GM21717 (cell line): ENCODE data around the gene TMC5.
"Not testable (repeated sequence)": the region's sequence is repeated elsewhere in the genome, so short reads cannot be mapped to it uniquely, and the experiment has no call there.

ENCODE experiments used
- ATAC-seq: cut with Tn5 transposase; IDR thresholded peaks from one replicate; pipeline ENCODE4 v1.9.1; 2021; ENCODE audit warnings: mild to moderate bottlenecking, moderate library complexity; ENCODE audit not compliant: unreplicated experiment

The TMC5 gene

GRCh38 chr16:19397373-19397772 is 20.3 kb upstream of the TMC5 start:
- ATAC-seq = not testable (repeated sequence)

- ATAC-seq = no peak
Measured at GRCh38 chr16:19400711-19401110, 17.0 kb upstream of the TMC5 start.

GRCh38 chr16:19406891-19407491 is 10.7 kb upstream of the TMC5 start:
- ATAC-seq = no peak

- no peak for ATAC-seq
Measured at GRCh38 chr16:19410435-19411171, 7.1 kb upstream of the TMC5 start.

- ATAC-seq = no peak
Measured at GRCh38 chr16:19411298-19411697, 6.4 kb upstream of the TMC5 start.

- ATAC-seq = not testable (repeated sequence)
Measured at GRCh38 chr16:19412055-19412454, 5.6 kb upstream of the TMC5 start.

GRCh38 chr16:19415461-19415860 is 2.2 kb upstream of the TMC5 start:
- no peak for ATAC-seq

- ATAC-seq = no peak
Measured at GRCh38 chr16:19415918-19416317, 1.8 kb upstream of the TMC5 start.

- no peak for ATAC-seq
Measured at GRCh38 chr16:19418200-19418599, 517 bp downstream of the TMC5 start.

- ATAC-seq = no peak
Measured at GRCh38 chr16:19419698-19420075, 2.0 kb downstream of the TMC5 start.

GRCh38 chr16:19424478-19424877 is 6.8 kb downstream of the TMC5 start:
- no peak for ATAC-seq

- ATAC-seq = no peak
Measured at GRCh38 chr16:19430345-19430744, 12.7 kb downstream of the TMC5 start.

GRCh38 chr16:19431636-19432340 is 14.1 kb downstream of the TMC5 start:
- ATAC-seq = no peak

GRCh38 chr16:19432429-19432828 is 14.7 kb downstream of the TMC5 start:
- no peak for ATAC-seq

GRCh38 chr16:19434584-19434983 is 16.9 kb downstream of the TMC5 start:
- no peak for ATAC-seq

GRCh38 chr16:19436540-19436939 is 18.9 kb downstream of the TMC5 start:
- ATAC-seq = no peak

- no peak for ATAC-seq
Measured at GRCh38 chr16:19437280-19437679, 19.6 kb downstream of the TMC5 start.

- no peak for ATAC-seq
Measured at GRCh38 chr16:19438739-19439138, 21.1 kb downstream of the TMC5 start.

GRCh38 chr16:19439483-19439882 is 21.8 kb downstream of the TMC5 start:
- ATAC-seq = no peak

GRCh38 chr16:19443659-19444058 is 26.0 kb downstream of the TMC5 start:
- ATAC-seq = no peak

- ATAC-seq = no peak
Measured at GRCh38 chr16:19446300-19446846, 28.7 kb downstream of the TMC5 start.

GRCh38 chr16:19446886-19447285 is 29.2 kb downstream of the TMC5 start:
- no peak for ATAC-seq
